Uterus (tissue), 4 donors: ENCODE measurements around the gene KIF17. TPM values are rescaled to one million over a fixed set of nuclear protein-coding genes. Genes with fewer than 3 reads are reported as not detected.

Experiments used
- DNase-seq, 2 donors: peaks; one replicate each; pipeline ENCODE4 v3.0.0-alpha.2; 2019 to 2020
- H3K27ac ChIP-seq, 2 donors: fragments of 200-600 bp; sonication (generic); 1 replicate in 1 of 2; 2 replicates in 1 of 2; pipeline ENCODE4 v1.5.1; 2016 to 2018
- H3K27me3 ChIP-seq, 2 donors: fragments of 200-600 bp; sonication (generic); one replicate each; pipeline ENCODE4 v1.5.1; 2018 to 2019; ENCODE audit warnings: control low read depth in 1 of 2
- H3K36me3 ChIP-seq, 2 donors: fragments of 200-600 bp; sonication (generic); one replicate each; pipeline ENCODE4 v1.5.1; 2019; ENCODE audit warnings: control low read depth in 1 of 2
- H3K4me1 ChIP-seq, 2 donors: fragments of 200-600 bp; sonication (generic); one replicate each; pipeline ENCODE4 v1.5.1; 2018 to 2019; ENCODE audit warnings: control low read depth in 1 of 2
- H3K4me3 ChIP-seq, 2 donors: fragments of 200-600 bp; sonication (generic); 1 replicate in 1 of 2; 2 replicates in 1 of 2; pipeline ENCODE4 v1.5.1; 2018 to 2019; ENCODE audit warnings: mild to moderate bottlenecking in 1 of 2
- H3K9me3 ChIP-seq, 2 donors: fragments of 200-600 bp; sonication (generic); one replicate each; pipeline ENCODE4 v1.5.1; 2019; ENCODE audit warnings: control low read depth in 1 of 2
- POLR2A ChIP-seq, 2 donors: fragments of 450-650 bp; IDR thresholded peaks; one replicate each; pipeline ENCODE4 v1.6.1; 2016; ENCODE audit warnings: antibody characterized with exemption in 2 of 2, mild to moderate bottlenecking in 1 of 2, moderate library complexity in 1 of 2
- intact Hi-C: fragments of 100-400 bp; cut with DNase I; formaldehyde crosslinking; loops from one replicate; pipeline ENCODE4 v1.15.1; 2023; ENCODE audit warnings: low total_unique reads
- total RNA-seq, 4 donors: library from RNA; depleted of rRNA in 3 of 4; stranded (reverse); fragments of >200 nt in 3 of 4; gene quantifications; one replicate each; pipeline versions ENCODE4 v1.1.0 to v1.2.4, GENCODE V29; 2014 to 2023
- TF ChIP-seq, protein P1 (sequence below), 4 experiments: fragments of 200-600 bp in 2 of 4; fragments of 450-650 bp in 2 of 4; sonication (generic) in 2 of 4; IDR thresholded peaks; one replicate each; pipeline ENCODE4 v1.5.1; 2016 to 2019; ENCODE audit warnings: antibody characterized with exemption in 4 of 4, mild to moderate bottlenecking in 2 of 4, moderate library complexity in 1 of 4
- donor health status: DM: yes; HTN: yes; CAD: no.

The KIF17 gene
- total RNA-seq, 4 donors from 2014 or later, result 0.77 to 6.3 (median 4.9) TPM; not detected in 1

GRCh38 chr1:20715406-20715805 lies 2.4 kb downstream of the KIF17 start:
- H3K36me3 ChIP-seq, result no peaks in the 10 kb centered on the region
- no peak overlapping the region for H3K27ac ChIP-seq
- no peaks in the 10 kb centered on the region for H3K27me3 ChIP-seq

DNA sequence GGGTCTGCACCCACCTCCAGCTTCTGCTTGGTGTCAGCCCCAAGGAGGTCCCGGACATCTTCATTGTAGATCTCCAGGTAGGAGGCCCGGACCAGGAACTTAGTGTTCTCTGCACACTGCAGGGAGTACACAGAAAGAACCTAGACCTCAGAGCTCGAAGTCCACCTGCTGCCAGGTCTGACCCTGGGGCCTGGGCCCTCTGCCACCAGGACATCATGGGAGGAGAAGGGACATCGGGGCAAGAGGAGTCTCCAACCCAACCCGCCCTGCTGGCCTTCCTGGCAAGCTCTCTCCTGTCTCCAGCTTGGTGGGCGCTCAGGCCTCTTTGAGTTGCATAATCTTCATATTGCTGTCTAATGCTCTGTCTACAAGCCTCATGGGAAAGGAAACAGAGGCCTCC lies 4.4 kb downstream of the KIF17 start:
- Histone ChIP-seq H3K36me3 (no peaks in the 10 kb centered on the region), H3K4me1 (no peaks in the 10 kb centered on the region), H3K9me3 (no peaks in the 10 kb centered on the region), H3K27me3 (no peaks in the 10 kb centered on the region), H3K4me3 (no peak overlapping the region), H3K27ac (no peak overlapping the region)
- intact Hi-C loops, result no loop called here
- no peak for DNase-seq
- no peak for TF ChIP-seq POLR2A (IDR thresholded peaks at IDR 0.05)
- TF ChIP-seq, protein P1, sequence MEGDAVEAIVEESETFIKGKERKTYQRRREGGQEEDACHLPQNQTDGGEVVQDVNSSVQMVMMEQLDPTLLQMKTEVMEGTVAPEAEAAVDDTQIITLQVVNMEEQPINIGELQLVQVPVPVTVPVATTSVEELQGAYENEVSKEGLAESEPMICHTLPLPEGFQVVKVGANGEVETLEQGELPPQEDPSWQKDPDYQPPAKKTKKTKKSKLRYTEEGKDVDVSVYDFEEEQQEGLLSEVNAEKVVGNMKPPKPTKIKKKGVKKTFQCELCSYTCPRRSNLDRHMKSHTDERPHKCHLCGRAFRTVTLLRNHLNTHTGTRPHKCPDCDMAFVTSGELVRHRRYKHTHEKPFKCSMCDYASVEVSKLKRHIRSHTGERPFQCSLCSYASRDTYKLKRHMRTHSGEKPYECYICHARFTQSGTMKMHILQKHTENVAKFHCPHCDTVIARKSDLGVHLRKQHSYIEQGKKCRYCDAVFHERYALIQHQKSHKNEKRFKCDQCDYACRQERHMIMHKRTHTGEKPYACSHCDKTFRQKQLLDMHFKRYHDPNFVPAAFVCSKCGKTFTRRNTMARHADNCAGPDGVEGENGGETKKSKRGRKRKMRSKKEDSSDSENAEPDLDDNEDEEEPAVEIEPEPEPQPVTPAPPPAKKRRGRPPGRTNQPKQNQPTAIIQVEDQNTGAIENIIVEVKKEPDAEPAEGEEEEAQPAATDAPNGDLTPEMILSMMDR (IDR thresholded peaks at IDR 0.05), result no peak

More at GRCh38 chr1:20715406-20715805, 2.4 kb downstream of the KIF17 start:
- intact Hi-C loops, result no loop called here
- H3K4me1 ChIP-seq, result no peaks in the 10 kb centered on the region
- H3K4me3 ChIP-seq, result no peak overlapping the region
- no peaks in the 10 kb centered on the region for H3K9me3 ChIP-seq
- DNase-seq, result no peak
- TF ChIP-seq, protein P1 (IDR thresholded peaks at IDR 0.05), result no peak

- H3K4me1 ChIP-seq, result no peaks in the 10 kb centered on the region
- intact Hi-C loops, result no loop called here
- H3K9me3 ChIP-seq, result no peaks in the 10 kb centered on the region
- H3K4me3 ChIP-seq, result no peak overlapping the region
- no peak for DNase-seq
- TF ChIP-seq, protein P1 (IDR thresholded peaks at IDR 0.05), result no peak
- TF ChIP-seq POLR2A (IDR thresholded peaks at IDR 0.05), result no peak
- H3K36me3 ChIP-seq, result no peaks in the 10 kb centered on the region
- H3K27me3 ChIP-seq, result no peaks in the 10 kb centered on the region
- no peak overlapping the region for H3K27ac ChIP-seq
Measured at GRCh38 chr1:20712215-20712577, 5.6 kb downstream of the KIF17 start.

- Histone ChIP-seq H3K4me1 (no peaks in the 10 kb centered on the region), H3K27me3 (no peaks in the 10 kb centered on the region), H3K27ac (no peak overlapping the region), H3K36me3 (no peaks in the 10 kb centered on the region), H3K4me3 (no peak overlapping the region), H3K9me3 (no peaks in the 10 kb centered on the region)
- intact Hi-C loops, result no loop called here
- DNase-seq, result no peak
- no peak for TF ChIP-seq POLR2A (IDR thresholded peaks at IDR 0.05)
- TF ChIP-seq, protein P1 (IDR thresholded peaks at IDR 0.05), result no peak
Measured at GRCh38 chr1:20711285-20712214, 6.3 kb downstream of the KIF17 start.

DNA sequence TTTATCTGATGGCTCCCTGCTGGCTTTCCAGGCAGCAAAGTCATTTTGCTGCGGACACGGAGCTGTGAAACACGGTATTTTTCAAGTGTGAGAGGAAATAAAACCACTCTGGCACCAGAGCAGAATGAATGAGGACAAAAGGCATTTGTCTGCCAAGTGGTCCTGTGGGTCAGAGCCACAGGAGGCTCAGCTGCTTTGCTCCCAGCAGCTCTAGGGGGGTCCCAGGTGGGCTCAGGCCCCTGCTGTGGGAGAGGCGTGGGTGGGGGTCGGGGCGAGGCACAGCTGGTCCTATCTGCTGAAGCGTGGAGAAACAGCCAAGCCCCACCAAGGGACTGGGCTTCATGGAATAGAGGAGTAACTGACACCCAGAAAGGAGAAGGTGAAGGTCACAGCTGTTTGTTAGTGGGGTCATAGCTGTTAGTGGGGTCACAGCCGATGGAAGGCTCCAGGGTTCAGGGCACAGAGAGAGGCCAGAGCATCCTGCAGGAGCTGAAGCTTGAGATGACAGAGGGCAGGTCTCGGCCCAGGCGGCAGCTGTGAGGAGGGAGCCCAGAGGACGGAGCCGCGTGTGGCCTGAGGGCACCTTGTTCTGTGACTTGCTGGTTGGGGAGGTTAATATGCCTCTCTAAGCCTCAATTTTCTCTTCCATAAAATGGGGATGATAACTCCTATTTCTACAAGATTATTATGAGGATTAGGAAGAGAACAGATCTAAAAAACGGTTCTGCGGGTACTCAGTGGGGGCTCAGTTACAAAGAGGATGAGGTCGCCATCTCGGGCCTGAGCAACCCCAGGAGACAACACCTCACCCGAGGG lies 7.1 kb downstream of the KIF17 start:
- intact Hi-C loops, result no loop called here
- TF ChIP-seq POLR2A (IDR thresholded peaks at IDR 0.05), result no peak
- TF ChIP-seq, protein P1 (IDR thresholded peaks at IDR 0.05), result no peak
- H3K36me3 ChIP-seq, result no peaks in the 10 kb centered on the region
- no peak for DNase-seq
- H3K9me3 ChIP-seq, result no peaks in the 10 kb centered on the region
- H3K27ac ChIP-seq, result no peak overlapping the region
- no peaks in the 10 kb centered on the region for H3K27me3 ChIP-seq
- H3K4me3 ChIP-seq, result no peak overlapping the region
- H3K4me1 ChIP-seq, result no peaks in the 10 kb centered on the region
